ENCODE measurements around the gene EIF5A2.

DNA sequence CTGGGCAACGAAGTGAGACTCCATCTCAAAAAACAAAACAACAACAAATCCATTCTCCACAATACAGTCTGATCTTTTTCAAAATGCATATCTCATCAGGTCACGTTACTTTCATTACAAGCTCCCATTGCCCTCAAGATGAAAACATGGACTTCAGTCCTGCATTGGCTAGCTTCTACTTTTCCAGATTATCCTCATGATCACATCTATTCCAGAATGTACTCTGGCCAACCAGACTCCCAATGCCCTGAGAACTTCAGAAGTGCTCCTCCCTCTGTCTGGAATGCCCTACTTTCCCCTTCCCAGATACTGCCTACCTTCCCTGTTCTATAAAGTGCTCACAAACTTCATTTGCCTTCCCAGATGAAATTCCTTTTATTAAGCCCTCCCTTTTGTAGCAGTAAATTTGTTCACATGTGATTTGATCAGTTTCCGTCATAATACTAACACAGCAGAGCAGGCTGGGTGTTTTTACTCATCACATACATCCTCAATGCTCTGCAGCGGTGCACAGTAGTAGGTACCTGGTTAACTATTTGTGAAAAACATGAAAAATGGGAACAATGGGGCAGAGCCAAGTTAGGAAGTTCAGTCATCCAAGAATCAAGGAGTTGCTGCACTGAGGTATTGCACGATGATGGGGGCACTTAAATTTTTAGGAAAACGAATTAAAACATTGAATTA is 43.8 kb downstream of the EIF5A2 start:
- no peak for TF ChIP-seq CTCF (IDR thresholded peaks at IDR 0.05; ENCODE audit: borderline replicate concordance, extremely low read depth, low read length, poor library complexity, severe bottlenecking)
- TF ChIP-seq EZH2 (IDR thresholded peaks at IDR 0.05; ENCODE audit: borderline replicate concordance, low read depth, low read length, severe bottlenecking), result no peak

Measured in DND-41 (cell line).